K562 (cell line): ENCODE results near the gene IL4R. TPM values are rescaled to one million over a fixed set of nuclear protein-coding genes. Genes with fewer than 3 reads are reported as not detected.
A peak's percentile ranks its signal among the peaks of the same experiment; 100 is the strongest.

ENCODE experiments used
- CHD2 ChIP-seq: IDR thresholded peaks from 2 replicates; pipeline ENCODE4 v1.6.1; 2011; ENCODE audit warnings: low read depth, low read length
- E2F6 ChIP-seq, 2 experiments: IDR thresholded peaks; 2 replicates each; pipeline ENCODE4 v1.6.1; 2011; ENCODE audit warnings: borderline replicate concordance in 1 of 2, control low read depth in 1 of 2, low read depth in 1 of 2, low read length in 1 of 2, mild to moderate bottlenecking in 1 of 2, mixed read lengths in 1 of 2, moderate library complexity in 1 of 2; ENCODE audit not compliant: insufficient read depth in 1 of 2, insufficient read length in 1 of 2, poor library complexity in 1 of 2, severe bottlenecking in 1 of 2; ENCODE audit errors: extremely low read depth in 1 of 2
- EGR1 ChIP-seq: fragments of 450-650 bp; conservative IDR thresholded peaks from 2 replicates; pipeline ENCODE4 v1.6.1; 2017; ENCODE audit warnings: mild to moderate bottlenecking
- FOXK2 ChIP-seq, 2 experiments: fragments of 450-650 bp; IDR thresholded peaks in 1 of 2; conservative IDR thresholded peaks in 1 of 2; 2 replicates each; pipeline ENCODE4 v1.6.1; 2016; ENCODE audit warnings: low read depth in 2 of 2, mild to moderate bottlenecking in 1 of 2
- GMEB1 ChIP-seq: fragments of 250-450 bp; sonication (Bioruptor Pico); IDR thresholded peaks from 2 replicates; pipeline ENCODE4 v1.4.0; 2020; ENCODE audit warnings: mild to moderate bottlenecking
- GTF2E2 ChIP-seq: fragments of 200-800 bp; sonication (Bioruptor generic); IDR thresholded peaks from 2 replicates; pipeline ENCODE4 v1.6.1; 2016; ENCODE audit warnings: missing genetic modification characterization, missing compliant biosample characterization
- HDGF ChIP-seq: fragments of 450-650 bp; IDR thresholded peaks from 2 replicates; pipeline ENCODE4 v1.6.1; 2016
- LARP7 ChIP-seq: fragments of 450-650 bp; IDR thresholded peaks from 2 replicates; pipeline ENCODE4 v1.6.1; 2016
- MAFG ChIP-seq: fragments of 450-650 bp; conservative IDR thresholded peaks from 2 replicates; pipeline ENCODE4 v1.6.1; 2016; ENCODE audit warnings: missing genetic modification characterization, missing compliant biosample characterization
- MAZ ChIP-seq, 2 experiments: fragments of 450-650 bp in 1 of 2; sonication (generic) in 1 of 2; formaldehyde crosslinking; IDR thresholded peaks in 1 of 2; conservative IDR thresholded peaks in 1 of 2; 2 replicates each; pipeline versions ENCODE4 v1.4.0 to v1.5.0; 2020; ENCODE audit warnings: mild to moderate bottlenecking in 1 of 2, missing genetic modification reagents in 1 of 2
- NRF1 ChIP-seq, 2 experiments: fragments of 450-650 bp; IDR thresholded peaks in 1 of 2; conservative IDR thresholded peaks in 1 of 2; 2 replicates each; pipeline ENCODE4 v1.6.1; 2014; ENCODE audit warnings: mild to moderate bottlenecking in 2 of 2
- PHF8 ChIP-seq: fragments of 200-600 bp; sonication (generic); IDR thresholded peaks from 2 replicates; pipeline ENCODE4 v1.6.1; 2012; ENCODE audit warnings: mixed run types, mild to moderate bottlenecking, inconsistent platforms, low read length, moderate library complexity, borderline replicate concordance
- TAF9B ChIP-seq: fragments of 450-650 bp; IDR thresholded peaks from 2 replicates; pipeline ENCODE4 v1.6.1; 2018; ENCODE audit warnings: mild to moderate bottlenecking; ENCODE audit not compliant: partially characterized antibody
- ZFX ChIP-seq: sonication (generic); formaldehyde crosslinking; IDR thresholded peaks from 2 replicates; pipeline ENCODE4 v1.8.0; 2022; ENCODE audit warnings: mild to moderate bottlenecking, missing genetic modification reagents, moderate library complexity
- ZNF217 ChIP-seq: sonication (generic); formaldehyde crosslinking; IDR thresholded peaks from 2 replicates; pipeline ENCODE4 v1.8.0; 2022; ENCODE audit warnings: mild to moderate bottlenecking, missing genetic modification reagents
- ZNF592 ChIP-seq: fragments of 450-650 bp; IDR thresholded peaks from 2 replicates; pipeline ENCODE4 v1.6.1; 2017; ENCODE audit warnings: antibody characterized with exemption, mild to moderate bottlenecking
- ZNF785 ChIP-seq: fragments of 250-450 bp; sonication (Bioruptor Pico); IDR thresholded peaks from 2 replicates; pipeline ENCODE4 v1.4.0; 2020; ENCODE audit warnings: mild to moderate bottlenecking
- polyA plus RNA-seq, 8 experiments: library from polyadenylated mRNA; depleted of rRNA in 4 of 8; stranded (reverse) in 5 of 8; unstranded in 3 of 8; fragments of >200 nt; fragmentation: Nextera tagmentation in 2 of 8; fragmentation: Illumina TruSeq in 1 of 8; extraction: Ambion mirVana in 2 of 8; extraction: Trizol in 1 of 8; gene quantifications; 2 replicates each; pipeline versions ENCODE4 v1.2.1 to v1.2.3, GENCODE V29; 2011 to 2014; ENCODE audit warnings: inconsistent platforms in 1 of 8, missing spikeins in 1 of 8
- total RNA-seq, 7 experiments: library from RNA; depleted of rRNA in 6 of 7; stranded (reverse); fragments of >200 nt in 6 of 7; fragmentation: Illumina TruSeq in 2 of 7; extraction: Trizol in 2 of 7; gene quantifications; 2 replicates each; pipeline versions ENCODE4 v1.2.1 to v1.2.3, GENCODE V29; 2011 to 2021; ENCODE audit warnings: low replicate concordance in 1 of 7
- TF ChIP-seq, protein P1 (sequence below): fragments of 450-650 bp; IDR thresholded peaks from 2 replicates; pipeline ENCODE4 v1.6.1; 2017; ENCODE audit warnings: antibody characterized with exemption

IL4R gene
- total and polyA plus RNA-seq, 9 of the 15 experiments (the other 6 are each of a cell fraction or from before 2014, with no cell fraction given), result 0.17 to 5.8 (median 3.3) TPM

DNA sequence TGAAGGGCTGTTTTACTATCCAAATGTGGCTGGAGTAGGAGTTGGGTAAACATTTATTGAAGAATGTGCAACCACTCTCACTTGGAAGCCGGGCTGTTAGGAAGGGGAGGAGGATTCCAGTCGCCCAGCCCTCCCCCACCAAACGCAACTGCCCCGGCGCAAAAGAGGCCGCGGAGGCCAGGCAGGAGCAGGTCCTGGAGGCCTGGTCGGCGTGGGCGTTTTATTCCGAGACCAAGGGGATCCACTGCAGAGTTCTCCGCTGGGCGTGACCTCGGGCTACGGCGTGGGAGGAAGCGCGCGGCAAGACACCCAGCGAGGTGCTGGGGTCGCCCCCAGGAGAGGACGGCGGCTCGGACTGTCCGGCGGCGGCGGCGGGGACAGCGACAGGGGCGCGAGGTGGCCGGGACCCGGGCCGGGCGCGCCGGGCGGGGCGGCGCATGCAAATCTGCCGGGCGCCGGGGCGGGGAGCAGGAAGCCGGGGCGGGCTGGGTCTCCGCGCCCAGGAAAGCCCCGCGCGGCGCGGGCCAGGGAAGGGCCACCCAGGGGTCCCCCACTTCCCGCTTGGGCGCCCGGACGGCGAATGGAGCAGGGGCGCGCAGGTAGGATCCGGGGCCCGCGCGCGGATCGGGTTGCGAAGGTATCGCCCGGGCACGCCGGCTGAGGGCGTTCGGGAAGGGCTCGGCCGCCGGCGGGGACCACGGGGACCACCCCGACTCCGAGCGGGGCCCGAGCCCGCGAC lies at the start of gene IL4R (continued):
- peak in 1 of 2 experiments; percentile 49; a peak in 2 of 4 replicates for TF ChIP-seq MAZ (CRISPR knock-in tag; conservative IDR thresholded peaks at IDR 0.05 in 1 of 2, IDR thresholded peaks at IDR 0.05 in 1 of 2)
- peak; percentile 36 for TF ChIP-seq ZFX (CRISPR knock-in tag)
- no peak for TF ChIP-seq CHD2
- no peak for TF ChIP-seq ZNF592
- TF ChIP-seq GMEB1 (CRISPR knock-in tag), result no peak
- TF ChIP-seq GTF2E2 (tag), result 0 out of 2 replicates have a peak, but pooled peaks have one; percentile 2
- TF ChIP-seq NRF1 (conservative IDR thresholded peaks at IDR 0.05 in 1 of 2, IDR thresholded peaks at IDR 0.05 in 1 of 2), result peak; percentile 15 to 38; a peak in 2 of 4 replicates
- TF ChIP-seq HDGF, result no peak
- TF ChIP-seq PHF8, result peak; percentile 68; the same call in 1 of the 2 replicates
- no peak for TF ChIP-seq FOXK2 (conservative IDR thresholded peaks at IDR 0.05 in 1 of 2, IDR thresholded peaks at IDR 0.05 in 1 of 2; ENCODE audit: low read depth in 2 of 2)
- no peak for TF ChIP-seq TAF9B
- no peak for TF ChIP-seq LARP7
- TF ChIP-seq ZNF785 (CRISPR knock-in tag), result no peak
- TF ChIP-seq MAFG (tag), result no peak
- TF ChIP-seq EGR1, result peak; percentile 93
- TF ChIP-seq E2F6 (IDR thresholded peaks at IDR 0.05; ENCODE audit: borderline replicate concordance in 1 of 2, extremely low read depth in 1 of 2, insufficient read depth in 1 of 2, insufficient read length in 1 of 2, low read depth in 1 of 2, low read length in 1 of 2, poor library complexity in 1 of 2, severe bottlenecking in 1 of 2), result peak in 1 of 2 experiments; percentile 11
- TF ChIP-seq, protein P1, sequence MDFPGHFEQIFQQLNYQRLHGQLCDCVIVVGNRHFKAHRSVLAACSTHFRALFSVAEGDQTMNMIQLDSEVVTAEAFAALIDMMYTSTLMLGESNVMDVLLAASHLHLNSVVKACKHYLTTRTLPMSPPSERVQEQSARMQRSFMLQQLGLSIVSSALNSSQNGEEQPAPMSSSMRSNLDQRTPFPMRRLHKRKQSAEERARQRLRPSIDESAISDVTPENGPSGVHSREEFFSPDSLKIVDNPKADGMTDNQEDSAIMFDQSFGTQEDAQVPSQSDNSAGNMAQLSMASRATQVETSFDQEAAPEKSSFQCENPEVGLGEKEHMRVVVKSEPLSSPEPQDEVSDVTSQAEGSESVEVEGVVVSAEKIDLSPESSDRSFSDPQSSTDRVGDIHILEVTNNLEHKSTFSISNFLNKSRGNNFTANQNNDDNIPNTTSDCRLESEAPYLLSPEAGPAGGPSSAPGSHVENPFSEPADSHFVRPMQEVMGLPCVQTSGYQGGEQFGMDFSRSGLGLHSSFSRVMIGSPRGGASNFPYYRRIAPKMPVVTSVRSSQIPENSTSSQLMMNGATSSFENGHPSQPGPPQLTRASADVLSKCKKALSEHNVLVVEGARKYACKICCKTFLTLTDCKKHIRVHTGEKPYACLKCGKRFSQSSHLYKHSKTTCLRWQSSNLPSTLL, result no peak
- no peak for TF ChIP-seq ZNF217 (CRISPR knock-in tag)
